Lower leg skin (tissue), 3 donors: ENCODE measurements around the gene SLC37A2.

Experiments used
- POLR2A ChIP-seq, 2 donors: fragments of 450-650 bp; IDR thresholded peaks; one replicate each; pipeline ENCODE4 v1.6.1; 2016 to 2017; ENCODE audit warnings: antibody characterized with exemption in 2 of 2, mild to moderate bottlenecking in 1 of 2, moderate library complexity in 1 of 2
- TF ChIP-seq, protein P1 (sequence below), 3 donors: fragments of 450-650 bp; IDR thresholded peaks; one replicate each; pipeline ENCODE4 v1.5.1; 2016; ENCODE audit warnings: antibody characterized with exemption in 3 of 3, mild to moderate bottlenecking in 3 of 3, moderate library complexity in 2 of 3

GRCh38 chr11:125055107-125055715 is 7.9 kb upstream of the SLC37A2 start:
- no peak for TF ChIP-seq POLR2A (IDR thresholded peaks at IDR 0.05)
- TF ChIP-seq, protein P1, sequence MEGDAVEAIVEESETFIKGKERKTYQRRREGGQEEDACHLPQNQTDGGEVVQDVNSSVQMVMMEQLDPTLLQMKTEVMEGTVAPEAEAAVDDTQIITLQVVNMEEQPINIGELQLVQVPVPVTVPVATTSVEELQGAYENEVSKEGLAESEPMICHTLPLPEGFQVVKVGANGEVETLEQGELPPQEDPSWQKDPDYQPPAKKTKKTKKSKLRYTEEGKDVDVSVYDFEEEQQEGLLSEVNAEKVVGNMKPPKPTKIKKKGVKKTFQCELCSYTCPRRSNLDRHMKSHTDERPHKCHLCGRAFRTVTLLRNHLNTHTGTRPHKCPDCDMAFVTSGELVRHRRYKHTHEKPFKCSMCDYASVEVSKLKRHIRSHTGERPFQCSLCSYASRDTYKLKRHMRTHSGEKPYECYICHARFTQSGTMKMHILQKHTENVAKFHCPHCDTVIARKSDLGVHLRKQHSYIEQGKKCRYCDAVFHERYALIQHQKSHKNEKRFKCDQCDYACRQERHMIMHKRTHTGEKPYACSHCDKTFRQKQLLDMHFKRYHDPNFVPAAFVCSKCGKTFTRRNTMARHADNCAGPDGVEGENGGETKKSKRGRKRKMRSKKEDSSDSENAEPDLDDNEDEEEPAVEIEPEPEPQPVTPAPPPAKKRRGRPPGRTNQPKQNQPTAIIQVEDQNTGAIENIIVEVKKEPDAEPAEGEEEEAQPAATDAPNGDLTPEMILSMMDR (IDR thresholded peaks at IDR 0.05), result no peak
